ENCODE data around the gene TP53BP1.

TP53BP1 gene

GRCh38 chr15:43489191-43489590 is 3.8 kb downstream of the TP53BP1 start:
- no peak for DNase-seq (ENCODE audit: low read depth)

- no peak for DNase-seq (ENCODE audit: low read depth)
These were observed 4.2 kb downstream of the TP53BP1 start for GRCh38 chr15:43488790-43489189.

GRCh38 chr15:43487271-43487895 is 5.6 kb downstream of the TP53BP1 start:
- DNase-seq (ENCODE audit: low read depth) = no peak

- no peak for DNase-seq (ENCODE audit: low read depth)
These were observed 8.5 kb downstream of the TP53BP1 start for GRCh38 chr15:43484455-43484854.

- no peak for DNase-seq (ENCODE audit: low read depth)
These were observed 9.4 kb downstream of the TP53BP1 start for GRCh38 chr15:43483297-43484128.

GRCh38 chr15:43473885-43474284 is 19.1 kb downstream of the TP53BP1 start:
- no peak for DNase-seq (ENCODE audit: low read depth)

- DNase-seq (ENCODE audit: low read depth) = no peak
These were observed 21.0 kb downstream of the TP53BP1 start for GRCh38 chr15:43471975-43472374.

GRCh38 chr15:43469867-43470266 is 23.1 kb downstream of the TP53BP1 start:
- peak; percentile 52 for DNase-seq (ENCODE audit: low read depth)

GRCh38 chr15:43465100-43465499 is 27.9 kb downstream of the TP53BP1 start:
- DNase-seq (ENCODE audit: low read depth) = peak; percentile 60

- DNase-seq (ENCODE audit: low read depth) = no peak
These were observed 29.0 kb downstream of the TP53BP1 start for GRCh38 chr15:43463998-43464397.

GRCh38 chr15:43463507-43463906 is 29.4 kb downstream of the TP53BP1 start:
- no peak for DNase-seq (ENCODE audit: low read depth)

GRCh38 chr15:43449981-43450380 is 43.0 kb downstream of the TP53BP1 start:
- no peak for DNase-seq (ENCODE audit: low read depth)

- no peak for DNase-seq (ENCODE audit: low read depth)
These were observed 46.6 kb downstream of the TP53BP1 start for GRCh38 chr15:43446344-43446743.

GRCh38 chr15:43441316-43441715 is 51.6 kb downstream of the TP53BP1 start:
- DNase-seq (ENCODE audit: low read depth) = no peak

GRCh38 chr15:43440721-43441281 is 52.2 kb downstream of the TP53BP1 start:
- peak; percentile 94 for DNase-seq (ENCODE audit: low read depth)

GRCh38 chr15:43439268-43439667 is 53.7 kb downstream of the TP53BP1 start:
- DNase-seq (ENCODE audit: low read depth) = no peak

- DNase-seq (ENCODE audit: low read depth) = no peak
These were observed 56.6 kb downstream of the TP53BP1 start for GRCh38 chr15:43436395-43436794.

- no peak for DNase-seq (ENCODE audit: low read depth)
These were observed 58.5 kb downstream of the TP53BP1 start for GRCh38 chr15:43434446-43434845.

- DNase-seq (ENCODE audit: low read depth) = no peak
These were observed 59.2 kb downstream of the TP53BP1 start for GRCh38 chr15:43433661-43434303.

GRCh38 chr15:43433165-43433564 is 59.8 kb downstream of the TP53BP1 start:
- DNase-seq (ENCODE audit: low read depth) = peak; percentile 51

- DNase-seq (ENCODE audit: low read depth) = no peak
These were observed 63.3 kb downstream of the TP53BP1 start for GRCh38 chr15:43429687-43430086.

- DNase-seq (ENCODE audit: low read depth) = no peak
These were observed 69.2 kb downstream of the TP53BP1 start for GRCh38 chr15:43423793-43424192.

- no peak for DNase-seq (ENCODE audit: low read depth)
These were observed 72.1 kb downstream of the TP53BP1 start for GRCh38 chr15:43420876-43421275.
